ENCODE measurements around the gene FGGY.

FGGY gene

DNA sequence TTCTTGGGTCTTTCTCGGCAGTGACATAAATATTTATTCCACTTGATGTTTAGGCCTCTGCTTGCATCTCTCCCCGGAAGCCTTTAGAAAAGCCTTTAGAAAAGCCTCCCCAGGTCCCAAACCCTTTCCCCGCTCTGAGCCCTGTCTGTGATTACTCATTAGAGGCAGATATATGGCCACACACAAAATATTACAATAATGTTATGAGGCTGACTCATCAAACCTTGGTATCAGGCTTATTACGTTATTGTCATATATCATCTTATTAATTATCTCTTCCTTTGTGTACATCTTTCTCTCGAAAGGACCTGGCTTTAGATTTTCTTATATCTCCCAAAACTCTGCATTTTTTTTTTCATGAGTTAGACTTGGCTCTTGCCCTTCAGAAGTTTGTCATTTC, 69.5 kb downstream of the FGGY start:
- POLR2A ChIA-PET: no interaction called here
- DNase-seq (ENCODE audit: low read depth, low spot score): no peak
- TF ChIP-seq, protein P1, sequence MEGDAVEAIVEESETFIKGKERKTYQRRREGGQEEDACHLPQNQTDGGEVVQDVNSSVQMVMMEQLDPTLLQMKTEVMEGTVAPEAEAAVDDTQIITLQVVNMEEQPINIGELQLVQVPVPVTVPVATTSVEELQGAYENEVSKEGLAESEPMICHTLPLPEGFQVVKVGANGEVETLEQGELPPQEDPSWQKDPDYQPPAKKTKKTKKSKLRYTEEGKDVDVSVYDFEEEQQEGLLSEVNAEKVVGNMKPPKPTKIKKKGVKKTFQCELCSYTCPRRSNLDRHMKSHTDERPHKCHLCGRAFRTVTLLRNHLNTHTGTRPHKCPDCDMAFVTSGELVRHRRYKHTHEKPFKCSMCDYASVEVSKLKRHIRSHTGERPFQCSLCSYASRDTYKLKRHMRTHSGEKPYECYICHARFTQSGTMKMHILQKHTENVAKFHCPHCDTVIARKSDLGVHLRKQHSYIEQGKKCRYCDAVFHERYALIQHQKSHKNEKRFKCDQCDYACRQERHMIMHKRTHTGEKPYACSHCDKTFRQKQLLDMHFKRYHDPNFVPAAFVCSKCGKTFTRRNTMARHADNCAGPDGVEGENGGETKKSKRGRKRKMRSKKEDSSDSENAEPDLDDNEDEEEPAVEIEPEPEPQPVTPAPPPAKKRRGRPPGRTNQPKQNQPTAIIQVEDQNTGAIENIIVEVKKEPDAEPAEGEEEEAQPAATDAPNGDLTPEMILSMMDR (IDR thresholded peaks at IDR 0.05; ENCODE audit: insufficient read depth, low read length, missing control alignments): no peak
- CTCF ChIA-PET: interaction anchor here (1.2 to 2.3 kb wide), 3 partner anchors 18 to 333 kb away, joined by 4 to 8 read pairs (median 4); no protein-coding TSS in a partner anchor
- H3K4me3 ChIP-seq (ENCODE audit: low read depth, low read length): no peak overlapping the region

- DNase-seq (ENCODE audit: low read depth, low spot score): peak; percentile 89
- no peak overlapping the region for H3K4me3 ChIP-seq (ENCODE audit: low read depth, low read length)
- TF ChIP-seq, protein P1 (IDR thresholded peaks at IDR 0.05; ENCODE audit: insufficient read depth, low read length, missing control alignments): no peak
- ChIA-PET CTCF (interaction anchor here (0.9 to 2.3 kb wide), 8 partner anchors 8 to 580 kb away, joined by 3 to 8 read pairs (median 4); no protein-coding TSS in a partner anchor), POLR2A (interaction anchor here (0.5 to 1.6 kb wide), 5 partner anchors 9 to 584 kb away, joined by 3 to 6 read pairs (median 4); partner anchors contain the start of gene JUN)
These were observed 70.6 kb downstream of the FGGY start for GRCh38 chr1:59367301-59368007.

DNA sequence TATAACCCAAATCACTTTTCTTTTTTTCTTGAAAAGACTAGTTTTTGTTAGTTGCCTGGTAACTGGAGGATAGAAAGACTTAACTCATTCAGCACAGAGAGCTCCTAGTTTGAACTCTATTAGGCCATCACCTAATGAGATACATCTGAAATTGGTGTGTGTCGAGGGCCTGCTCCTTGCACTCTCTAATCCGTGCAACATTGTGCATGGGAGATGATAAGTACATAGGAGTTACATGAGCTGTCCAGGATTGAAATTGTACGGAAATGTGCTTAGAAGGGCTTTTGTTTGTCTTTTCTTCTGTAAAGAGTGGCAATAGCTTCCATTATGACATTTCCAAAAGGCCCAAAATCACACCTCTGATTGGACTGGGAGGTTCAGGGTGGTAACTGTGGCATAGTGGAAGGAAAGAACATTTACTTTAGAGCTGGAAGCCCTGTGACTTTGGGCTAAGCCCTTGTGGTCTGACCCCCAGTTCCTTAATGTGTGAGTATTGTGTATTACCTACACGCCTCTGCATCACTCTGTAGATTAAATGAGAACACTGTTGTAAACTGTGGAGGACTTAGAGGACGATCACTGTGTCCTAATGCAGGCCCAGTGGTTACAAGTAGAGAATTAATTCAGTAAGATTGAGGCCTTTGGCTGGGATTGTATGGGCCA, 71.2 kb downstream of the FGGY start:
- ChIA-PET CTCF (interaction anchor here (1.1 to 2.3 kb wide), 5 partner anchors 9 to 331 kb away, joined by 3 to 8 read pairs (median 4); no protein-coding TSS in a partner anchor), POLR2A (interaction anchor here (0.8 to 1.6 kb wide), 4 partner anchors 8 to 584 kb away, joined by 3 to 6 read pairs (median 4); partner anchors contain the start of gene JUN)
- TF ChIP-seq, protein P1 (IDR thresholded peaks at IDR 0.05; ENCODE audit: insufficient read depth, low read length, missing control alignments): no peak
- DNase-seq (ENCODE audit: low read depth, low spot score): no peak
- no peak overlapping the region for H3K4me3 ChIP-seq (ENCODE audit: low read depth, low read length)

- TF ChIP-seq, protein P1 (IDR thresholded peaks at IDR 0.05; ENCODE audit: insufficient read depth, low read length, missing control alignments): no peak
- H3K4me3 ChIP-seq (ENCODE audit: low read depth, low read length): no peak overlapping the region
- ChIA-PET CTCF (interaction anchor here (0.6 to 2.1 kb wide), 3 partner anchors 324 to 661 kb away, joined by 3 to 6 read pairs (median 3); no protein-coding TSS in a partner anchor), POLR2A (interaction anchor here (0.7 to 1.2 kb wide), 3 partner anchors 8 to 592 kb away, joined by 4 read pairs; partner anchors contain the start of gene JUN)
- DNase-seq (ENCODE audit: low read depth, low spot score): peak; percentile 99
These were observed 78.7 kb downstream of the FGGY start for GRCh38 chr1:59375321-59376220.

- no peak for DNase-seq (ENCODE audit: low read depth, low spot score)
- TF ChIP-seq, protein P1 (IDR thresholded peaks at IDR 0.05; ENCODE audit: insufficient read depth, low read length, missing control alignments): no peak
- ChIA-PET POLR2A (interaction anchor here (0.7 kb wide), 1 partner anchor 253 kb away, joined by 4 read pairs; no protein-coding TSS in a partner anchor), CTCF (no interaction called here)
- no peak overlapping the region for H3K4me3 ChIP-seq (ENCODE audit: low read depth, low read length)
These were observed 80.5 kb downstream of the FGGY start for GRCh38 chr1:59377350-59377904.

Measured in AG04449 (cell line).